Posterior vena cava (tissue), 2 donors: Measurements from ENCODE around the gene DSCAM. TPM values are rescaled to one million over a fixed set of nuclear protein-coding genes. Genes with fewer than 3 reads are reported as not detected.

ENCODE experiments used
- DNase-seq: peaks from one replicate; pipeline ENCODE4 v3.0.0-alpha.2; 2020; ENCODE audit warnings: low spot score
- intact Hi-C, 2 donors: fragments of 100-400 bp; cut with DNase I; formaldehyde crosslinking; loops; one replicate each; pipeline versions ENCODE4 v1.14.1 to v1.14.2; 2022 to 2023
- total RNA-seq, 2 donors: library from RNA; stranded (reverse); fragmentation: NEBNext Ultra II Directional; extraction: Animal tissue kit (Norgen Biotek cat#: 25700); gene quantifications; one replicate each; pipeline ENCODE4 v1.2.1, GENCODE V29; 2021
- donor health status: DM: yes; HTN: yes; CAD: no.
- donor health status: DM: yes; HTN: yes; CAD: no.

Gene DSCAM
- total RNA-seq, 2 donors from 2014 or later, result 0.05 to 0.09 TPM

DNA sequence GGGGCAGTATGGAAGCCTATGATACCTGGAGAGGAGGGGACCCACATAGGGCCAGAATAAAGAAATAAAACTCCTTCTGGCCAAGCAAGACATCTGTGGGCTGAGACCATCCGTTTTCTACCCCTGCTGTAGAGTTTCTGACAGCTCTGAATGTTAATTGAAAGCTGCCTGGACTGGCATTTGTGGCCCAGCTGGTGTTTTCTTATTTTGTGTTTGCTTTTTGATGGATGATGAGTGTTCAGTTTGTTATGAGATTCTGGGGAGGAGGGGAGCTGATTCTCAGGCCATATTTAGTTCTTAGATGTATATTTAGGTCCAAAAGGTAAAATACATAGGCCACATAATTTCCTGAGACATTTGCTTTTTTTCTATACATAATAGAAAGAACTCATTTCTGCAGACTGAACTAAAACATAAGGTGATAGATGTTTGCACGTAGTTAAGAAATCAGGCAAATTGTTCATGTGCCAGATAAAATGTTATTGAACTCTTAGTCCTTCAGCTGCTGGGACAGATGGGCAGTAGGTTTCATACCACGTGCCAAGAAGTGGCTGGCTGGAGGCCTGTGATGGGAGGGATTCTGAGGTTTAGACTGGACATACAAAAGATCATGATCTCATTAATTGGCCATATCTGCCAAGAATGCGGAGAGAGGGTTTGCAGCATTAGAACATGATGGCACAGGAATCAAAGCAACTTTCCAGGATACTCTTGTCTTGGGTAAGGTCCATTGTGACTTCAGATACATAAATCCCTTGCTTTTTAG is 54.1 kb downstream of the DSCAM start:
- DNase-seq, result no peak
- intact Hi-C loops, result no loop called here

DNA sequence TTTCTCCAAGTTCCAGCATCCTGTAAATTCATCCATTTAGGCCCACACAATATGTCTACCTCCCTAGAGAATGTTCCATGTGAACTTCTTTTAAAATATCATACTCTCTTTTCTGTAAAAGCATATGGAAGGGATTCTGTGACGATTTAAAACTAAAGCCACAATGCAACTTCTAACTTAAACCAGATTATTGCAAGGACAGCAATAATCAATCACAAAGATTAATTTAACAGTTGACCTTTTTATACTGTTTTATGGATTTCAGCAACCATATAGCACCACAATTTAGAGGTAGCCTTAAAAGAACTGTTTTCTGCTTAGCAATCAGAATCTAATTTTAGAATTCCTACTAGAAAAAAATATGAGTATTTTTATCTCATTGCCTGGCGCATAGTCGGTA is 58.3 kb downstream of the DSCAM start:
- no peak for DNase-seq
- intact Hi-C loops, result no loop called here

DNA sequence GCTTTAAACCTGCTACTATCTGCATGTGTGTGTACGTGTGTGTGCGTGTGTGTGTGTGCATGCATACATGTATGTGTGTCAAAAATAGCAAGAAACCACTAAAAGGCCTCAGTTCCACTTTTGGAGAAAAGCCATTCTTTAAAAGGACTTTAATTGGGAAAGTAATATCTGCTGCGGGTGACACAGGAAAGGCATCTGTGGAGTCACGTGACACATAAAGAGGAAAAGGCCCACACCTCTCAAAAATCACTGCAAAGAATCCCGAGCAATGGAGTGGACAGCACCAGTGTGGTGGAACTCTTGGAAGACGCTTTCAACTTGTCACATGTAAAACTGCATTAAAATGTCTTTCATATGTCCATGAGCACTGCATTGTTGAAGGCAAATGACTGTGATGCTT is 63.6 kb downstream of the DSCAM start:
- DNase-seq, result no peak
- intact Hi-C loops, result no loop called here

DNA sequence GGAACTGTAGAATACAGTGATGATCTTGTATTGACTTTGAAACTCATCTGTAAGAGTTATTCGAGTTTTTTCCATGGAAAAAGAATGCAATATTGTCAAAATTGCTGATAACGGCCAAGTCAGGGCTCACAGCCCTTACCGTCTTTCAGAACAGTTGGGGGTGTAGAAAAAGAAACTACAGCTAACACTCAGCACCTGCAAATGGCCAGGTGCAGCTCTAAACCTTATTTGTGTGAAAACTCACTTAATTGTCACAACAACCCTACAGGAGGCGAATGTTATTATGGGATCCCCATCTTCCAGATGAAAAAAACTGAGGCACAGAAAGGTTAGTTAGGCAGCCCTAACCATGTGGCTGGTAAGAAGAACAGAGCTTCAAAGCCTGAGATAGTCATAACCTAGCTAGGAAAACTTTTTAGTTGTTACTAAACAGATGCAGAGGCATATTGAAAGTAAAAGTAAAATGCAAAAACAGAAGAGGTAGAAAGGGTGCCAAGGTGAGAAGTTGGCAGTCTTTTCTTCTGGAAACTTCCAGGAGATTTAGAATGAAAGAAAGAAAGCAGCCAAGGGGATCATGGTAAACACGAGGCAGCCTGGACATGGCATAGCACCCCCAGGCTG is 76.4 kb downstream of the DSCAM start:
- DNase-seq, result no peak
- intact Hi-C loops, result no loop called here

DNA sequence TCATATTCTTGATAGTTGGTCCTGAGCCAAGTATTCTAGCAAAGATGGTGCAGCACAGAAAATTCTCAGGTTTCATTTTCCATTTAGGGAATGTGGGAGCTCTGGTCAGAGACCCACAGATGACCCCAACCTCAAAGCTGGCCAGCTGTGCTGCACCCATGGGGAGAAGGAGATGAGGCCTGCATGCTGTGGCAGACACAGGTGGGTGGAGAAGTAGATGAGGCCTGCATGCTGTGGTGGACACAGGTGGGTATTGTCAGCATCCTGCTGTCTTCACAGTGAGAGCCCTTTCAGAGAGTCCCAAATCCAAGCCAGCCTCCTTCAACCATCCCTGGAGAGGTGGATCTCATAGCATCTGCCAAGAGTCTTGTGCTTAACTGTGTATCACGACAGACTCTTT is 77.7 kb downstream of the DSCAM start:
- intact Hi-C loops, result no loop called here
- DNase-seq, result no peak

DNA sequence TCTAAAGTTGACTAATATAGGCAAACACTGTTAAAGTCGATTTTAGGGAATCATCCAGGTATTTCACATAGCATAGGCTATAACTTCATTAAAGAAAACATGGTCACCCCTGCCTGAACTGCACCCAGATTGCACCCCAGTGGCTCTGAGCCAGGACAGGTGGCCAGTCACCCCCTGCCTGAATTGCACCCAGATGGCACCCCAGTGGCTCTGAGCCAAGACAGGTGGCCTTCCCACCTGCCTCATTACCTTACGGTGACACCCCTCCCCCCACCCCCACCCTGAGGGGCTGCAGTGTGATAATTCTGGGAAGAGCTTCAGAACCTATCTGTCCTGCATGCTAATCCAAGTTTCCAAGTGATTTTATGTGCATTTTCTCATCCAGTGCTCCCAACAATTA is 78.9 kb downstream of the DSCAM start:
- DNase-seq, result no peak
- intact Hi-C loops, result no loop called here

DNA sequence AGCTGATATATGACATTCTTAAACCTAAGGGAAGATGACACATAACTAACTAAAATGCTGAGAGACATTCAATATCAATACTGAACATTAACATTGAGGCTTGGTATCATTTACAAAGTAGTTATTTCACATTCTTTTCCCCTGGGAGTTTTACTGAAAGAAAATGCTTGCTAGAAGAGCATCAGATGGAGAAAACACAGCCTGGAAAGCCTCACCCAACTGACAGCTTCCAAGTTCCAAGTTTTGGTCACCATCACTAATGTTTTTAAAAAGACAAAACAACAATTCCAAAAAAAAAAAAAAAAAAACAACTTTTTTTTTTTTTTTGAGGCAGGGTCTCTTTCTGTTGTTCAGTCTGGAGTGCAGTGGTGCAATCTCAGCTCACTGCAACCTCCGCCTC is 80.6 kb downstream of the DSCAM start:
- no peak for DNase-seq
- intact Hi-C loops, result no loop called here

DNA sequence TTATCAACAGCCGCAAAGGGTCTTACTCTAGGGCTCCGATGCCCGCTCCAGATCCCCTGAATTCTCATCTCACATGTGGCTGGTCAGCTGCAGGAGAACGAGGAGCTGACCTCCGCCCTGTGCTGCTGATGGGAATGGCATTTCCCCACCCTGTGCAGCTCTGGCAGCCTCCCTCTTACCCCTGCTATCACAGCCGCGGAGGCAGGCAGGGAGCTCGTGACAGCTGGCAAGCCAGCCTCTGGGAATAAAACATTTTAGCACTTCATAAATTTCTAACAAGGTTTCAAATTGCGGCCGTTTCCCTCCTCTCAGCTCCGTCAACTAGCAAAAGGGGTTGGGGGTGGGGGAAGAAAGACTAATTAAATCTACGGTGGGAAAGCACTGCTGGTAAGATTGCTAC is 81.1 kb downstream of the DSCAM start:
- DNase-seq, result no peak
- intact Hi-C loops, result no loop called here

DNA sequence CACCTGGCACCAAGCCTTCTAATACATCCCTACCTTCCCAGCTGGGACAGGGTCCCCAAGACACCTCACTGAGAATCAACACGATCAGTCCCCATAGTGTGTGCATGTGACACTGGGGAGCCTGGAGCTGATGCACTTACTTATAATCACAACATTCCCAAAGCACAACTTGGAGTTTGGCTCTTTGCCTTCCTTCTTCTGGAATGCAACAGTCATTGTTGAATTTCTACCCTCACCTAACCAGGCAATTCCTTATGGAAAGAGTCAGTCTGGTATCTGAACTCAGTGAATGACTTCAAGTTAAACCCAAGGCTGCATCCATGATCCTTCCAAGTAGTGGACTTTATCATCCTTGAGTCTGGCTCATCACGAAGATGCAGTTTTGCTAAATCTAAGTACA is 86.1 kb downstream of the DSCAM start:
- DNase-seq, result no peak
- intact Hi-C loops, result no loop called here

DNA sequence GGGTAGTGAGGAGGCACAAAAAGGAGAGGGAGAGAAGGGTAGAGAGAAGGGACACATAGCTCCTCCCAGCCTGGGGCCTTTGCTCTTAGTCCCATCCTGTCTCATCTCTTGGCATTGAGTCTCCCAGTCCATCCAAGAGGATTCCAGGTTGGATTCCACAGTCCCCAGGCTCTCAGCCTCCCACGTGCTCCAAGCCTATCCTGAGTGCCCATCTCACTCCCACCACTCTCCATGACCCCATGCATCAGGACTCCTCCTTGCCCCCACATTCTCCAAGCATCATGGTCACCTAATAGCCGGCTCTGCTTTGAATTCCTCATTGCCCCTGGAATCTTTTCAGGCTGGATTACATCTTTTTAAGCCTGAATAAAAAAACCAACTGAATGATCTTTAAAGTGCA is 87.9 kb downstream of the DSCAM start:
- no peak for DNase-seq
- intact Hi-C loops, result no loop called here

DNA sequence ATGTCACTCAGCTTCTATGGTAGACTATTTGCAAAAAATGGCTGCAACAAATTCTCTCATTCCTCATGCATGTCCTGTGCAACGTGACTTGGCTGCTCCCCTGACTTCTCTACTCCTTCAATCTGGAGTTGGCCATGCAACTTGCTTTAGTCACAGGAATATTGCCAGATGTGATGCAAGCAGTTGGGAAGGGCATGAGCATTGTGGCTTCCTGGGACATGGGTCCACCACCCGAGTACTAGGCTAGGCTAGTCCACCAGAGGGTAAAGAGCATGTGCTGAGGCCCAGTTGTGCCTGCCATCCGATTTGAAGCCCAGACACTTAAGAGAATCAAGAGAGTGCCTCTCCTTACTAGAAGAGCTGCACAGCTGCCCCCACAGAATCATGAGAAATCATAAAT is 89.6 kb downstream of the DSCAM start:
- intact Hi-C loops, result no loop called here
- DNase-seq, result no peak

DNA sequence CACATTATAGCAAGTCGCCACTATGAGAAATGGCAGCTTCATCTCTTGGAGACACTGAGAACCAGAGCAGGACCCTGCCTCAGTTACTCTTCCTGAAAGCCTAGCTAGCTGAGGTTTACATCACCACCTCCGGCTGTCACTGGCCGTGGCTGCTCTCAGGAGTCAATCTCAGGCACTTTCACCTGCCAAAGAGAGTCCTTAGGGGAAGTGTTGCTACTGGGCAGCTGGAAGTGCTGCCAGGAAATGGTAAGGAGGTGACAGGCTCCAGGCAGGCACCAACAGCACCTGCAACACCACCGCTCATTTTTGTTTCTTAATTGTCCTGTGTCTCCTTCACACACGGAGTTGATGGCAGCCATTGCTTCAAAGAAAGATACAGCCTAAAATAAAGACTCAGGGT is 92.5 kb downstream of the DSCAM start:
- intact Hi-C loops, result no loop called here
- DNase-seq, result no peak

DNA sequence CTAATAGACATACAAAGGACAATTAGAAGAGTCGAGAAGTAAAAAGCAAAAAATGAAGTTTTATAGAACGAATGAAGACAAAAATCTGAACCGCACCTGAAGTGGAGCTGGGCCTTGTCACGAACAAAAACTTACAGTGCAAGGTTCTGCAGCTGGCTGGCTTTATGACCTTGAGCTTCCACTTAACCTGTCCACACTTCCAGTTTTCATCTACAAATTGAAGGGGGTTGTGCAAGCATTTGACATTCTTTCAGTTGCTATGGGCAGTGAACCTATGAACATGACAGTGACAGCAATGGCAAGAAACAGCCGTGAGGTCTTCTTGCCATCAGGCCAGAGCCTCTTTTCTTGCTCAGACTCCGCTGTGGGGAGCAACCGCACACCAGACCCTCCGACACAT is 93.2 kb downstream of the DSCAM start:
- intact Hi-C loops, result no loop called here
- no peak for DNase-seq

DNA sequence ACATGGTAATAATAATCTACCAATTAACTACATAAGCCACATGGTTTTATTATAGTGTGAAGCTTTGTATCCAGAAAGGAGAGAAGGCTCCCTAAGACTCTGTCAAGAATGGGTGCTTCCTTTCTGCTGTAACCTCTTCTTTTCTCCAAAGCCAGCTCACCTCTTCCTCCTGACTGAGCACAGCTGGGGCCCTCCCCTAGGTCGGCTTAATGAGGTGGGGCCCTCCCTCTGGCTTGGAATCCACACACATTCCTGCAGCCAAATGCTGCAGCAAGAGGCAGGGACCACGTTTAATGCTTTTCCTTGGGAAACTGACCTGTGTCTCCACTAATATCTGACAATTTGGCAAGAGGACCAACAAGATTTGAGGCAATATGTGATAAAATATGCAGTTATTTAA is 94.8 kb downstream of the DSCAM start:
- intact Hi-C loops, result no loop called here
- DNase-seq, result no peak

DNA sequence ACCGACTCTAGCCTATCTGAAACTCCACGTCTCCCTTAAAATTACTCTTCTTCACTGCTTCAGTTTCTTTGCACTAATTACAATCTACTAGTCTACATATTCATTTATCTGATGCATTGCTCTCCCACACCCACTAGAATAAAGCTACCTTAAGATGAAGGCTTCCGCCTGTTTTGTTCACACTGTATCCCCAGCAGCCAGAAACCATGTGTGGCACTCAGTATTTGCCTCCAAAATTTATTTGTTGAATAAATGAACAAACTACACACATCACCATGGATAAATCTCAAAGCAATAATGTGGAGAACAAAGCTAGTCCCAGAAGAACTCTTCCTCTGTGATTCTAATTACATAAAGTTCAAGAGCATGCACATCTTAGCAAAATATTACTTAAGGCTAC is 95.7 kb downstream of the DSCAM start:
- intact Hi-C loops, result no loop called here
- no peak for DNase-seq

DNA sequence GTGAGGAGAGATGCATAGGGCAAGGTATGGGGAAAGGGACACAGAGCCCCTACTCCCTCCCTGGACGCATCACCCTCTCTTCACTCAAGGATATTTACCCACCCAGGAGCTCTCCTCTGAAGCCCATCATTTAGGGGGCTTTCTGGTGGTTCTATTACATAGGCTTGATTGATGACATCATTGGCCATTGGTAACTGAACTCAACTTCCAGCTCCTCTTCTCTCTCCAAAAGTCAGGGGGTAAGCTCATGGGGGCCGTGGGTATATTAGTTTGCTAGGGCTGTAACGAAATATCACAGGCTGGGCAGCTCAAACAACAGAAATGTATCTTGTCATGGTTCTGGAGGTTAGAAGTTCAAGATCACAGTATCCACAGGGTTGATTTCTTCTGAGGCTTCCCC is 110.8 kb downstream of the DSCAM start:
- no peak for DNase-seq
- intact Hi-C loops, result no loop called here

DNA sequence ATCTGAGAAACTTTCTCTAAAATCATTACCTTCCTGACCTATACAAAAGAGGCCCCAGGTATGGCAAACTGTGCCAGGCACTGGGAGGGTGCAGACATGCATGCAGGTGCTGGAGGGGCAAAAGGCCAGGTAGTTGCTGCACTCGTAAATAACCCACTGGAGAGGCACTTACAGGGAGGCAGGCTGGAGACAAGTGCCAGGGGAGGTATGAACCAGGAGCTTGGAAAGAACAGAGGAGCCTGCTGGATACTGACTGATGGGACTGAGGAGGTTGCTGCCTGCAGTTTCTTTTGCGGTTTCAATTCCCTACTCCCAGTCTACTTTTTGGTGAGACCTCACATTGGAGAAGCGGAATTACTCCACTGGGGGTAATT is 113.9 kb downstream of the DSCAM start:
- intact Hi-C loops, result no loop called here

DNA sequence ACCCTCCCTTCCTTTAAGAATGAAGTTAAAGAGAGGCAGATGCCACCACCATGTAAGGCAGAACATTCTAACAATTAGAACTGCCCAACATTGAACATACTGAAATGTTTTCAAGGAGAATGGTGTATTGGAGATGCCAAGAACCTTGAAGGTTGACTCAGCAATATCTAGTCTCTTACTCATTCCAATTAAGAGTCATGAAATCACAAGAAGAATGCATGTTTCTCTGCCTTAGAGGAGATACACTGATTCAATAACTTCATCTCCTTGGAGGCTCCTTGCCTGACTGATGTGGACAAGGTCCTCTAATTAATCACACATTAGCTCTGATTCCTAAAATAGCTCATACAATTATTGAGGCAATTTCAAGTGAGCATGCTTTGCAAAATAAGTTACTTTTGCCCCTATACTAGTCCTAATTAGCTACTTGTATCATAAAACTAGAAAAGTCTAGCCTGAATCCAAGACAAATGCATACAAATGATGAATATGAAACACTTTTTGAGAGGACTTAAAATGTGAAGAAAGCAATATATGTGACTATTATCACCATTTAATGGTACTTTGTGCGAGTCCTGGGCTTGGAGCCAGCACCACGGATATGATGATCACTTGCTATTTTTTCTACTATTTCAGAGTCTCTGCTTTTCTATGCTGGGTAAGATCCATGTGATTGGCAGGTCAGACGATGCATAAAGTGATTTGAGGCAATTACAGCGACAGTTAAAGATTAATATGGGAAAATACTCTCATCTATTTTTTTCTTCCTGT is 114.5 kb downstream of the DSCAM start:
- intact Hi-C loops, result no loop called here
- DNase-seq, result no peak

More for the DNA sequence above, 113.9 kb downstream of the DSCAM start:
- DNase-seq, result no peak

DNA sequence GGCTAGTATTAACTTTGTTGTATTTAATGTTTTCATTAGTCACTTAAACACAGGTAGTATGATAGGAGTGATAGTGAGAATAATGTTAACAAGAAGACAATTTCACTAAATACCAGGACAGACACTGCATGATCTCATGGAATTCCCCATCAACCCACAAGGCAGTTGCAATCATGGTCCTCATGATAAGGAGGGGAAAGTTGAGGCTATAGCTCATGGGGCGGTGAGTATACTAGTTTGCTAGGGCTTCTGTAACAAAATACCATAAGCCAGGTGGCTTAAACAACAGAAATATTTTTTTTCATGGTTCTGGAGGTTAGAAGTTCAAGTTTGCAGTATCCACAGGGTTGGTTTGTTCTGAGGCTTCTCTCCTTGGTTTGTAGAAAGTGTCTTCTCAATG is 115.8 kb downstream of the DSCAM start:
- intact Hi-C loops, result no loop called here

DNA sequence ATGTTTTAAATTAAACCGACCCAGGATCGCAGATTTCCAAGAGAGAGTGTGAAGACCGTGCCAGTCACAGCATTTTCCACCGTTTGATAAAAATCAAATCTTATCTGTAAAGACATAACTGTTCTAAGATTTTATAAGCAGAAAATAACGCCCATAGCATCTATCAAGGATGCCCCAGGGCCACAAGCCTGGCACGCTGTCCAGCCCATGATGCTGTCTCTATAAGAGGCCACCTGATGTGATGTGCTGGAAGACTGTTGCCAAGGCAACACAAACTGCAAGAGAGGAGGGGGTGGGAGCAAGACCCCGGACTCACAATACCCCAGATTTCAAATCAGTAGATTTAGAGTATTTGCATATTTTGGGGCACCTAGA is 116.5 kb downstream of the DSCAM start:
- intact Hi-C loops, result no loop called here
- DNase-seq, result no peak

More for the DNA sequence above, 115.8 kb downstream of the DSCAM start:
- DNase-seq, result no peak
